ENCODE measurements around the gene NAA40. TPM values are rescaled to one million over a fixed set of nuclear protein-coding genes. Genes with fewer than 3 reads are reported as not detected.
"Not testable (repeated sequence)": the region's sequence is repeated elsewhere in the genome, so short reads cannot be mapped to it uniquely, and the experiment has no call there.

Gene NAA40
- total RNA-seq, 1 experiment from 2014 or later = 32.1 TPM

- DNase-seq (ENCODE audit: low read depth) = no peak
Measured at GRCh38 chr11:63937713-63938478, 906 bp upstream of the NAA40 start.

DNA sequence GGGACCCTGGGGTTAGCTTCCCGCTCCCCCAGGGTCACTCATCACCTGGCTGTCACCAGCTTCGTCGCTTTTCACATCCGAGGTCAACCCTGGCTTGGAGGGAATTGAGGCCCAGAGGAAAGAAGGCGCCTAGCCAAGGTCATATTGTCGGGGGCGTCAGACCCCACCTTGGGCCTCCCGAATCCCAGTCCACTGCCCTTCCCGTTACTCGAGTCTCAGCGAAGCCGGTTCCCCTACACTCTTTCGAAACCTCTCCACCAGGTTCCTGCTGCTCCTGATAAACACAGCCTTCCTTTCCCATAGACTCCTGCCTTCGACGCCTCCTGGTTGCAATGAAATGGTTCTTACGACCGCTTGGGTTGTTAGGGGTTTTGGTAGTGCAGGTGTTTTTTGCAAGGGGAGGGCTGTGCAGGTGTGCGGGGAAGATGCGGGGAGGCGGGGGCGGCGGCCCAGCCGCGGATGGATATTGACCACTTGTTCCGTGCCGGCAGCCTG, 642 bp downstream of the NAA40 start:
- DNase-seq (ENCODE audit: low read depth) = peak; percentile 37

- no peak for DNase-seq (ENCODE audit: low read depth)
Measured at GRCh38 chr11:63940786-63941185, 2.0 kb downstream of the NAA40 start.

DNA sequence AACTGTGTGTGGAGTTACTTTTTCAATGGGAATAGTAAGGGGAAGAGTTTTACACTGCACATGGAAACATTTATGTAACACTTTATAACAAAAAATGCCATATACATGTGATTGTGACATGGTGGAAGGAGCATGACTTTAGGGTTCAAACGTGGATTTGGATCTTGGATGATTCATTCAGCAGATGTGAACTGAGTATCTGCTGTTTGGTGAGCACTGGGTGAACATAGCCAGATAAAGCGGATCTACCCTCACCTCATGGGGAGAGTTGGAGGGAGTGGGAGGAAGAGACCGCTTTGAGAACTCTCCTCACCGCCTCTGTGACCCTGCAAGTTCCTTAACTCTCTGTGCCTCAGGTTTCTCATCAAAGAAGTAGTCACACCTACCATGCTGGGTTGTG, 3.1 kb downstream of the NAA40 start:
- no peak for DNase-seq (ENCODE audit: low read depth)

DNA sequence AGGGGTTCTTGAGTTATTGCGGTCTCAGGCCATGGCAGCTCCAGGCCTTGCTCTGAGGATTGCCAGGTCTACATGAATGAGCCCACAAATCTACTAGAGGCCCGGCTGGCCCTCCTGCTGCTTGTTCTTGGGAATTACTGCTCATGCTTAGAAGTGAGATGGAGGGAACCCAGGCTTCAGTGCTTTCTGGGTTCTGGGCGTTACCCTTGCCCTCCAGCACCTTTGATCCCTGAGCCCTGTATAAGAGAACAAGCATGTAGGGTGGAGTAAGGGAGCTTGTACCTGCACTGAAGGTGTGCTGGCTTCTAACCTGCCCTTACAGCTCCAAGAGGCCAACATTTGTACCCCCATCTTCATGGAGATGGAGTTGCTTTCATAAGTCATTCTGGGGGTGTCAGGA, 4.0 kb downstream of the NAA40 start:
- DNase-seq (ENCODE audit: low read depth) = no peak

- no peak for DNase-seq (ENCODE audit: low read depth)
Measured at GRCh38 chr11:63944987-63945386, 6.2 kb downstream of the NAA40 start.

DNA sequence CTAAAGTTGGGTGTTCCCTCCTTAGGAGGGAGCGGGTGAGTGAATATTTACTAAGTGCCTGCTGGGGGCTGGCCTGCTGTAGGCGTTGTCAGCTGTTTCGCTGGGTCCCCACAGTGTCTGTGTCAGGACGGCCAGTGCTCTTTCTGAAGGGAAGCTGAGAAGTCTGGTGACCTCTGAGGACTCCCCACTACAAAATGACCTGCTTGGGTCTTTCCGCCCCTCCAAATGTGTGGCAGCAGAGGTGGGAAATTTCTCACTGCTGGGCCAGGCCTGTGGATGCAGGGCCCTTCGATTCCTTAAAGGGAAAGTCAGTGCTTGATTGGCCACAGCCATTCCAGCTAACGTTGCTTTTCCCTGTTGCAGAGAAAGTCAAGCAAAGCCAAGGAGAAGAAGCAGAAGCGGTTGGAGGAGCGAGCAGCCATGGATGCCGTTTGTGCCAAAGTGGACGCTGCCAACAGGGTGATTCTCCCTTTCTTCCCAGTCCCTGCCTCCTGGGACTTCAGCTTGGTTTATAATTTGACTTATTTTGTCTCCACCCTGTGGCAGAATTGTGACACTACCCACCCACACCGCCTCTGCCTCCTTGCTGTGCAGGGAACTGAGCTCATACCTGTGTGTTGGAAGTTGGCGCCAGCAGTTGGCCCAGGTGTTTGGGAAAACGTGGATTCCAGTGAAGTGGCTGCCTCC, 6.8 kb downstream of the NAA40 start:
- peak; percentile 70 for DNase-seq (ENCODE audit: low read depth)

DNA sequence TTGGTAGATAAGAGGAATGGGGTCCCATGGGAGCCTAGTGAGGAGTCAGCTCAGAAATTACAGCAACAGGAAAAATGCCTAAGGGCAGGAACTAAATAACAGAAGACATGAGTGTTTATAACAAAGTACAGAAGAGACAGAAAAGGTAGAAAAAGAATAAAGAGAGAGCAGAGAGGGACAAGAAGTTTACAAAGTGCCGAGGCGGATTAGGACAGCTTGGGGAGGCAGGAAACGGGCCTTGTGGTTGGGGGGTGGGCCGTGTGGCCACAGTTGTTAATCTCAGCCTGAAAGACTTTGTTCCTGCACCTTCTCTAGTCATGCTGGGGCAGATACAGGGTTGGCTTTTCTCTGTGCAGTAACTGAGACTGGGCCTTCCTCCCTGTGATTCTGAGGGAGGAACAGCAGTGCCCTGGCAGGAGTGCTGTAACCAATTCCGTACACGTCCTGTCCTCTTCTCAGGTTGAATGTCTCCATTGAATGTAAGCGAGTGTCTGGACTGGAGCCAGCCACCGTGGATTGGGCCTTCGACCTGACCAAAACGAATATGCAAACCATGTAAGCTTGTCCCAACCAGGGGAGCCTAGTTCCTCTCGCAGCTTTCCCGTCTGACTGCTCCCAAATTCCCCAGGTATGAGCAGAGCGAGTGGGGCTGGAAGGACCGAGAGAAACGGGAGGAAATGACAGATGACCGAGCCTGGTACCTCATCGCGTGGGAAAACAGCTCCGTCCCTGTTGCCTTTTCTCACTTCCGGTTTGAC, 13.2 kb downstream of the NAA40 start:
- no peak for DNase-seq (ENCODE audit: low read depth)

DNA sequence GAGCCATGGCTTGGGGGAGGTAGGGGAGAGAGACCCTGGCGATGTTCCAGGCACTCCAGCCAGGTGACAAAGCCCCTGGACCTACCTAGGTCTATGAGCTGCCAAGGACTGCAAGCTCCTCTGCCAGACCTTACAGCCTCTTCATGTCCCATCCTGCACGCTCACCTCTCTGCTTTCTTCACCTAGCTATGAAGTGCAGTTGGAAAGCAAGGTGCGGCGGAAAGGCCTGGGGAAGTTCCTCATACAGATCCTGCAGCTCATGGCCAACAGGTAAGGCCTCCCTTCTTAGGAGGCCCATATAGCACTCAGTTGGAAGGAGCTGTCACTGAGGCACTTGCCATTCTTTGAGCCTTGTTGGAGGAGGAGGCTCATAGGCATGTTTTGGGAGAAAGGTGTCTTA, 13.8 kb downstream of the NAA40 start:
- no peak for DNase-seq (ENCODE audit: low read depth)

GRCh38 chr11:63958008-63958407, 19.2 kb downstream of the NAA40 start:
- DNase-seq (ENCODE audit: low read depth) = no peak

DNA sequence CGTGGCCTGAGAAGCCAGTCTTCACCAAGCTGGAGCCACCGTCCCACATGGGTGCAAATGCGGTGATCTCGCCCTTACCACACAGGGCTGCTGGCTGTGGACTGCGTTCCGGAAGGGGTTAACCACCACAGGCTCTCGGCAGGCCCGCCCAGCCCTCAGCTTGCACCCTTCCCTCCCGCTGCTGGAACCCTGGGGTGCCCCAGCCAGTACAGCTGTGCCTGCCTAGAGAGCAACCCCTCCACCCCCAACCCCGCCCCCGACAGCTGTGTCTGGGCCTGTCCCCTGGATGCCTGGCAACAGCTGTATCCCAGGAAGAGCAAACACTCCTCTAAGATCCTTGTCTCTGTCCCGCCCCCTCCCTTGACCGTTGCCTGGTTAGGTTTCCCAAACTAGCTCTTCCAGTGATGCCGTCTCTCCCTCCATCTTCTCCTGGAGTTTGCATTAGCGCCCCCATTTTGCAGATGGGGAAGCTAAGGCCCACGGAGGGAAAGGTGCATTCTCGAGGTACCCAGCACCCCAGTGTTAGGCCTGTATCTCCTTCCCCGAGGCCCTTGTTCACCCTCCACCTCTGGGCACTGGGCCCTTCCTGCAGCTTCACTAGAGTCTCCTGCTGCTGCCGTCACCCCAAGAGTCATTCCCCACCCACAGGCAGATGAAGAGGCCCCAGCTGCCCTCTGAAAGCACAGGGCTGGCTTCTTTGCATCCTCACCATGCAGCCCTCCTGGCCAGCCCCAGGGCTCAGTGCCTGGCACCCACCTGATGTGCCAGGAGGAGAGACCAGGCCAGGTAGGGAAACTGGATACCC, 23.0 kb downstream of the NAA40 start:
- peak; percentile 26 for DNase-seq (ENCODE audit: low read depth)

DNA sequence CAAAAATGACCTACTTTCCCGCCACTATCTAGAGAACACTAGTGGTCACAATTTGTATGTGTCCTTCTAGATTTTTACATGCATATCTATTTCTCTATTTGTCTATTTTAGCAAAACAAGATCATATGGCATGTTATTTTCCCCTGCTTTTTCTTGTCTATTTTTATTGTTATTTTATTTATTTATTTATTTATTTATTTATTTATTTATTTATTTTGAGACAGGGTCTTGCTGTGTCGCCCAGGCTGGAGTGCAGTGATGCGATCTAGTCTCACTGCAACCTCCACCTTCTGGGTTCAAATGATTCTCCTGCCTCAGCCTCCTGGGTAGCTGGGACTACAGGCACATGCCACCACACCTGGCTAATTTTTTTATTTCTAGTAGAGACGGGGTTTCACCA, 25.1 kb downstream of the NAA40 start:
- DNase-seq (ENCODE audit: low read depth) = not testable (repeated sequence)

DNA sequence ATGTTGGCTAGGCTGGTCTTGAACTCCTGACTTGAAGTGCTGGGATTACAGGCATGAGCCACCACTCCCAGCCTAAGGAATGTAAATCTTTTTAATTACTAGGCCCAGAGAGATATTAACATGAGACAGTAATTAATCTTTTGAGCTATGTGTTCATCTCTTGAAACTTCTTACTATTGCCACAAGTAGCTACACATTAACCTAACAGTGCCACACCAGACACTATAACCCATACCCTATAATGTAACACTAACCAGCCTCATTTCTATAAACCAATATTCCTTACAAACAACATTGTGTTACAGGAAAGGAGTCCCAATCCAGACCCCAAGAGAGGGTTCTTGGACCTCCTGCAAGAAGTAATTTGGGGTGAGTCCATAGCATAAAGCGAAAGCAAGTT, 27.6 kb downstream of the NAA40 start:
- DNase-seq (ENCODE audit: low read depth) = no peak

DNA sequence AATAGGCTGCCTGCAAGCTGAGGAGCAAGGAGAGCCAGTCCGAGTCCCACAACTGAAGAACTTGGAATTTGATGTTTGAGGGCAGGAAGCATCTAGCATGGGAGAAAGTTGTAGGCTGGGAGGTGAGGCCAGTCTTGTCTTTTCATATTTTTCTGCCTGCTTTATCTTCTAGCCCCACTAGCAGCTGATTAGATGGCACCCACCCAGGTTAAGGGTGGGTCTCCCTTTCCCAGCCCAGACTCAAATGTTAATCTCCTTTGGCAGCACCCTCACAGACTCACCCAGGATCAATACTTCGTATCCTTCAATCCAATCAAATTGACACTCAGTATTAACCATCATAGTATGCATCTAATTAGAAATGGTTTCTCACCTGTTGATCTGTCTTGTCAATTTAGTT, 30.7 kb downstream of the NAA40 start:
- no peak for DNase-seq (ENCODE audit: low read depth)

DNA sequence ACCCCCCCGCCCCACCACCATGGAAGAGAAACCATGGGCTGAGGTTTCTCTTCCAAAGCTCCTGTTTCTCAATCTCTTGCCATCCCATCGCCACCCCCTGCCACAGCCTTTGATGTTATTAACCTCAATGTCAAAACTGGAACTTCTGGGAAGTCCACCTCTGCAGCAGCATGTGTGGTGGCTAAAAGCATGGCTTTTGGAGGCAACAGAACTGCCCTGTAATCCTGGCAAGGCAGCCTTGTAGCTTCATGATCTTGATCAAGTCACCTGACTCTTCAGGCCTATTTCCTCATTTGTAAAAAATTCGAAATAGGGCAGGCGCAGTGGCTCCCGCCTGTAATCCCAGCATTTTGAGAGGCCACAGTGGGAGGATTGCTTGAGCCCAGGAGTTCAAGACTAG, 32.1 kb downstream of the NAA40 start:
- DNase-seq (ENCODE audit: low read depth) = no peak

DNA sequence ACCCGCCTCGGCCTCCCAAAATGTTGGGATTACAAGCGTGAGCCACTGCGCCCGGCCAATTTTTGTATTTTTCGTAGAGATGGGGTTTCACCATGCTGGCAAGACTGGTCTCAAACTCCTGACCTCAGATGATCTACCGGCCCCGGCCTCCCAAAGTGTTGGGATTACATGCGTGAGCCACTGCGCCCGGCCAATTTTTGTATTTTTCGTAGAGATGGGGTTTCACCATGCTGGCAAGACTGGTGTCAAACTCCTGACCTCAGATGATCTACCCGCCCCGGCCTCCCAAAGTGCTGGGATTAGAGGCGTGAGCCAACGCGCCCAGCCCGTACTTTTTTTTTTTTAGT, 35.1 kb downstream of the NAA40 start:
- DNase-seq (ENCODE audit: low read depth) = not testable (repeated sequence)

GRCh38 chr11:63974259-63975143, 35.7 kb downstream of the NAA40 start, which contains the start of gene COX8A:
COX8A (plus strand) TSS chr11:63974620; CDS start chr11:63974681, 61 bp downstream.
- DNase-seq (ENCODE audit: low read depth) = peak; percentile 100

GRCh38 chr11:63978551-63979239, 39.9 kb downstream of the NAA40 start:
- DNase-seq (ENCODE audit: low read depth) = no peak

DNA sequence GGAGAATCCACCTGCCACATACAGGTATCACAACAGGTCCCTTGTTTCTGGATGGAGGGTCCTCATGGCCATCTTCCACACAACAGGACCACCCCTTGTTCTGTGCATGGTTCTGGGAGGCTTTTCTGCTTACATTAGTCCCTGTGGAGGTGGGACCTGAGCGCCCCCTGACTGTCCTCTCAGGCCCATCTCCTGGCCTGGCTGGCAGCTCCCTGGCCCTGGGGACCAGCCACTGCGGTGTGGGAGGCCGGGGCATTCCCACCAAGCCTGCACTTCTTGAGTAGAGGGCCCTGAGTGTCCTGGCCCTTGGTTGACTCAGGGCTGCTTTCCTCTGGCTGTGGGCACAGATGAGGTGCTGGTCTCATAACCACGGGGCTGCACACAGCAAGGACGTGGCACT, 40.6 kb downstream of the NAA40 start:
- DNase-seq (ENCODE audit: low read depth) = no peak

GRCh38 chr11:63985812-63986155, 47.0 kb downstream of the NAA40 start:
- no peak for DNase-seq (ENCODE audit: low read depth)
